SU-DHL-6 (cell line): ENCODE measurements around the gene LIPE.

Source experiments
- CTCF ChIP-seq: fragments of 200-600 bp; sonication (generic); IDR thresholded peaks from one replicate; pipeline ENCODE4 v1.5.1; 2017; ENCODE audit warnings: antibody characterized with exemption, mild to moderate bottlenecking, low read length, moderate library complexity; ENCODE audit not compliant: insufficient read depth, poor library complexity, severe bottlenecking
- EZH2phosphoT487 ChIP-seq: fragments of 200-600 bp; sonication (generic), shearing (Covaris generic); conservative IDR thresholded peaks from 2 replicates; pipeline ENCODE4 v1.6.1; 2018; ENCODE audit warnings: mild to moderate bottlenecking, antibody characterized with exemption, low read length, moderate library complexity, mixed read lengths

- TF ChIP-seq CTCF (no peak), EZH2phosphoT487 (no peak)
Observed at GRCh38 chr19:42369433-42370067, 57.6 kb downstream of the LIPE start.
